GM18526 (cell line): ENCODE data around the gene CLPTM1L.

Experiments used
- POLR2A ChIP-seq: IDR thresholded peaks from 3 replicates; pipeline ENCODE4 v1.6.1; 2011; ENCODE audit not compliant: insufficient read length; ENCODE audit errors: extremely low read depth

CLPTM1L gene

DNA sequence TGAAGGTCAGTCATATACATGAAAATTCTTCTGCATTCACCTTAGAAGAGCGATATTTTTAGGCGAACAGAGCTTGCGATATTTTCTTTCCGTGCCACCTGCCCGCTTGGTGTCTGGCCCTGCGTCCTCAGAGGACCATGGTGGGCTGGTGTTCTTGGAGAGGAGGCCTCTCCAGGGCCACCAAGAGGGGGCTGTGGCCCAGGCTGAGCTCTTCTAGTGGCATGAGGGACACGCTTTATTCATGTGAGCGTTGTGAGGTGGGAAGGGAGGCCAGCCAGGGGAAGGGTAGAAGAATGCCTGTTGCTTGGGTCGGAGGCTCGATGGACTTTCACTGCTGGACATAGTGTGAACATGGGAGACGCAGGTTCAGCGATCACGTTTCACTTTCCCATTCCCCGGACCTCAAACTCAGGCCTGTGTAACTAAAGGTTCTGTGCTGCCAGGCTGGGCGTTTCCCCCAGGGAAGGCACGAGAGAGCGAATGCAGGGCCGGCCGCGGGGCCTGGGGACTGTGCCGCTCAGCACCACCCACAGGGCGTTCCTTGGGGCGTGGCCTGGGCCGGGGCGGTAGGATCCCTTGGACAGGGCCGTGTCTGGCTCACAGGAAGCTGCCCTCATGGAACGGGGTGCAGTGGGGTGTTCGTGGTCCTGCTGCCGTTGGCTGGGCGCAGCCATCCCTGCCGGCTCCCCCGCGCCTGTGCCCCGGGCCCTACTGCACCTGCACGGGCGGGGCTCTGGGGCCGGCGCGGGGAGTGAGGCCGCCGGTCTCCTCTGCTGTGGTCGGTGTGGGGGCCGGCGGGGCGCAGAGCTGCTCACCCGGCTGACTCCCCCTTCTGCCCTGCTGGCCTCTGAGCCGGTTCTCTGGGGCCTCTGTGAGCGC is 40.7 kb upstream of the CLPTM1L start:
- TF ChIP-seq POLR2A = peak; percentile 47

DNA sequence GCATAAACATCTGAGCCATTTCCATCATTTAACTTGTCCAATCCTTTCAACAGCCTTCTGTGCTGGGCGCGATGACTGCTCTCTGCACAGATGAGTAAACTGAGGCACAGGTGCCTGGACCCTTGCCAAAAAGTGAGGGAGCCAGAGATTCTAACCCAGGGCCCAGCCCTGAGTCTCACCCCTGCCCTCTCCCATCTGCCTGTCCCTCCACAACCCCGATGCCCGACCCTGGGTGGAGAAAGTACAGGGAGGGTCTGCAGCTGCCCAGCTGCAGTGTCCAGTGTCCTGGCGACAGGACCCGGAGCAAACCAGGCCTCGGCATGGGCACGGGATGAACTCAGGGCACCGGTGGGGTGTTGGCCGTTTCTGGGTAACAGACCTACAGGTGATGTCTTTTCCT is 39.6 kb upstream of the CLPTM1L start:
- TF ChIP-seq POLR2A = no peak

DNA sequence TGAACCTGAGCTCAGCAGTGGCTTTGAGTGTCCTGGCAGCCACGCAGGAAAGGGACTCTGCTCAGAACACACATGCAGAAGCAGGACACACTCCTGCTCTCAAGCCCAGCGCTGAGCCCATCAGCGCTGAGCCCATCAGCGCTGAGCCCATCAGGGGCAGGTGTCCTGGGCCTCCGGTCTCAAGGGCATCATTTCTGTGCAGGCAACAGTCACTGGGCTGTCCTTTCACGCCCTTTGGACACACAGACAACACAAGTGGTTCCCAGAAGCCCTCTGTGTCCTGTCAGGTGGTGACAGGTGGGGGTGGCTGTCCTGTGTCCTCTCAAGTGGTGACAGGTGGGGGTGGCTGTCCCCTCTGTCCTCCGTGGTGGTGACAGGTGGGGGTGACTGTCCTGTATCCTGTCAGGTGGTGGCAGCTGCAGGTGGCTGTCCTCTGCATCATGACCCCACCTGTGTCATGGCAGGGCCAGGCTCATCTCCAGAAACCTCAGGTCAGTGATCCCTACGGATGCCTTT is 39.0 kb upstream of the CLPTM1L start:
- no peak for TF ChIP-seq POLR2A

DNA sequence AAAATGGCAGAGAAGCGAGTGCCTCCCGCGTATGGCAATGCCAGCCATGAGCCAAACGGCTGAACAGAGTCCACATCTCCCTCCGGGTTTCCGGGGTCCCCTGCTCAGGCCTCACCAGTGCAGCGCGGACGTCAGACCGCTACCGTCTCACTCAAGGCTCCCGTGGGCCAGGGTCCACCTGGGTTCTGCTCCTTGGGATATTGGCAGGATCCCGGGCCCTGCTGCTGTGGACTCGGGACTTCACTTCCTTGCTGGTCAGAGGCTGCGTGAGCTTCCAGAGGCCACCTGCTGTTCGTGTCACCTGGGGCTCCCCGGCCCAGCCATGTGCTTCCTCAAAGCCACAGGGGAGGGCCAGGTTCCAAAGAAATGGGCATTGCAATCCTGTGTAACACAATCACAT is 38.4 kb upstream of the CLPTM1L start:
- no peak for TF ChIP-seq POLR2A

DNA sequence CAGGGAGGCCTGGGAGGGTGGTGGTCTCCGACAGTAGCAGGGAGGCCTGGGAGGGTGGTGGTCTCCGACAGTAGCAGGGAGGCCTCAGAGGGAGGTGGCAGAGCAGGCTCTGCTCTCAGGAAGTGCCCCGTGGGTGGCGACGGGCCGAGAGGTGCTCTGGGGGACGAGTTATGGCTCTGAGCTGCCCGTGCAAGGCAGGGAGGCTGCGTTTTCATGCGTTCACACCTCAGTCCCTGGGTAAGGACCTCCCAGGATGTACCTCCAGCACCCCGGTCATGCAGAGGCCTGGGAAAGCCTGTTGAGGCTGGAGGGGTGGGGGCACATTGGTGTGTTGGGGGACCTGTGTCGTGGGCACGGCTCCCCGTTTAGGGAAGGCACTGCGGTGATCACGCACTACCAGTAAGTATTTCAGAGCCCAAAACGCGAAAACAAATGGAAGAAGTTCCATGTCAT is 37.4 kb upstream of the CLPTM1L start:
- TF ChIP-seq POLR2A = no peak

DNA sequence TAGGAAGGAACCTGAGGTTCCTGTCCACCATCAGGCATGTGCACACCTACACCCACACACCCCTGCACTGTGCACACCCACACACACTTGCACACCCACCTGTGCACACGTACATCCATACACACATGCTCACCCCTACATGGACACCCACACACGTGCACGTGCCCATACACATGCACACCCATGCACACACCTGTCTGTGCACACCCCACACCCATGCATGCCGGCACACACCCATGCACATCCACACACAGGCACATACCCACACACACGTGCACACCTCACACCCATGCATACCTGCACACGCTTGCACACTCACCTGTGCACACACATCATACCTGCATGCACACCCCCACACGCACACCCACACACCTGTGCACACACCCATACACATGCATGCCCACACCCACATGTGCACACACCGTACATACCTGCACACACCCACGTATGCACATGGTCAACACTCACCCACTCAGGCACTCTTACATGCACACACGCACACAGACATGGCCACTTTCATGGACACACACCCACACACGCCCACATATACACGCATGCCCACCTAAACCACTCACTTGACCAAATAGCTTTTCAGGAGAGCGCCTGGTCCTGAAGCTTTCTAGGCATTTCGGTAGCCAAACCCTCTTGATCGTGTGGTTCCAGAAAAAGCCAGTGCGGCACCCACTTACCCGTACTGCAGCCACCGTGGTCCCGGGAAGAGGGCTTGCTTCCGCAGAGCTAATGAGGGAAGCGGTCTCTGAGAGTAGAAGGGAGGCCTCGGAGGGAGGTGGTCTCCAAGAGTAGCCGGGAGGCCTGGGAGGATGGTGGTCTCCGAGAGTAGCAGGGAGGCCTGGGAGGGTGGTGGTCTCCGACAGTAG is 36.7 kb upstream of the CLPTM1L start:
- TF ChIP-seq POLR2A = no peak

DNA sequence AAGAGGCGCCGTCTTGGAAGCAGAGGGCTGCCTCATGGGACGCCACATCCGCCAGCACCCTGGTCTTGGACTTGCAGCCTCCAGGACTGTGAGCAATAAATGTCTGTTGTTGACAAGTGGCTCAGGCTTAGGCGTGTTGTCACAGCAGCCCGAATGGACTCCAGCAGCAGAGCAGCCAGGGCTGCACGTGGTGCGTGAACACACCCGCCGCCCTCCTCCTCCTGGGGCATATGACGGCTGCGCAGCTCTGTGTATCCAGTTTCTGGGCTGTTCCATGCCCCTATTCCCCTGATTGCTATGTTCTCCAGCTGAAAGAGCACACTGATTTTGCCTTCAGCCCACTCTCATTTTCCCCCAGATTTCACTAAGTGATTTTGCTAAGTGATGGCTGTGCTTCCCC is 36.0 kb upstream of the CLPTM1L start:
- no peak for TF ChIP-seq POLR2A

DNA sequence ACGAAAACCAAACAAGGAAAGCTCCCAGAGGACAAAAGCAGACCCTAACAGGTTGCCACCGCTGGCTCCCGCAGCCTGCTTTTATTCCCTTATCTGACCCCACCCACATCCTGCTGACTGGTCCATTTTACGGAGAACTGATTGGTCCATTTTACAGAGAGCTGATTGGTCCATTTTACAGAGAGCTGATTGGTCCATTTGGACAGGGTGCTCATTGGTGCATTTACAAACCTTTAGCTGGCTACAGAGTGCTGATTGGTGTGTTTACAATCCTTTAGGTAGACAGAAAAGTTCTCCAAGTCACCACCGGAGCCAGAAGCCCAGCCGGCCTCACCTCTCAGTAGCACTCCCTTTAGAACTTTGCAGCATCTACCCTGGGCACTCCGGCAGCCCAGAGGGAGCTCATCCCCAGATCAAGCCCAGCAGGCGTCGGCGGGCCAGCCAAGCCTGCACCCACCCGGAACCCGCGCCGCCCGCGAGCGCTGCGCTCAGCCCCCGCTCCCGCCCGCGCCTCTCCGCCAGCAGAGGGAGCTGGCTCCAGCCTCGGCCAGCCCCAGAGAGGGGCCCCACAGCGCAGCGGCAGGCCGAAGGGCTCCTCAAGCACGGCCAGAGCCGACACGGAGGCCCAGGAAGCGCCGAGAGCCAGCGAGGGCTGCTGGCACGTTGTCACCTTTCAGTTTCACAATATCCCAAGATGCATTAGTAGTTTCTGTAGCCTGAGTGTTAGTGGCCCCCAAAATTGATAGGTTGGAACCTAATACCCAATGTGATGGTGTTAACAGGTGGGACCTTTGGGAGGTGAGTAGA is 35.3 kb upstream of the CLPTM1L start:
- TF ChIP-seq POLR2A = no peak

DNA sequence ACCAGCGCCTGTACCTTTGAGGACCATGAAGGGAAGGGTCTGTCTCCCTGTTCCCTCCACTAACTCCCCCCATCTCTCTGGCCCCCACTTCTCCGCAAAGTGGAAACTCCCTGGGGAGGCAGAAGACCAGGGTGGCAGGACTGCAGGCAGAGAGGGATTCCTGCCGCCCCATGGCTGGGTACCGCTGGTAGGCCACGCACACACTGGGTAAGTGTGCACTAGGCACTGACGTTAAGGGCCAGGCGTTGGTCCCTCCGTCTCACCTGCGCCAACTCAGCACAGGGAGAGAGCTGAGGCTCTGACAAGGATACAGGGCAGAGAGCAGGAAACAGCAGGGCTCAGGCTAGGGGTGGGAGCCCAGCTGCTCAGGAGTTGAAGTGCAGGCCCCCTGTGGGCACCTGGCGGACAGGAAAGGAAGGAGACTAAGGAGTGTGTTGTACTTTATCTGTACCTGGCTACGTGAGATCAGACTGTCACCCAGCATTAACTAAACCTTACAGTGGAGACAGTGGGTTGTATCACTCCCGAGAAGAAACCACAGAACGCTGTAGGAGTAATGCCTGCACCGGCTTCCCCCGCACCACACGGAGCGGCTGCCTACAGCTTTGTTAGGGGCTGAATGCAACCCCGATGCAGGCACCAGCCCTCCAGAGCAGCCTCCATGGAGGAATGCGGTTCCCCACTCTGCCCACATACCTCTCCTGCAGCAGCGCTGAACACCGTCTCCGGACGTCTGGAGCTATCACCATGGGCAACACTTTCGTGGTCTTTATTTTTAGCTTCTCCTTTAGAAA is 34.2 kb upstream of the CLPTM1L start:
- no peak for TF ChIP-seq POLR2A

DNA sequence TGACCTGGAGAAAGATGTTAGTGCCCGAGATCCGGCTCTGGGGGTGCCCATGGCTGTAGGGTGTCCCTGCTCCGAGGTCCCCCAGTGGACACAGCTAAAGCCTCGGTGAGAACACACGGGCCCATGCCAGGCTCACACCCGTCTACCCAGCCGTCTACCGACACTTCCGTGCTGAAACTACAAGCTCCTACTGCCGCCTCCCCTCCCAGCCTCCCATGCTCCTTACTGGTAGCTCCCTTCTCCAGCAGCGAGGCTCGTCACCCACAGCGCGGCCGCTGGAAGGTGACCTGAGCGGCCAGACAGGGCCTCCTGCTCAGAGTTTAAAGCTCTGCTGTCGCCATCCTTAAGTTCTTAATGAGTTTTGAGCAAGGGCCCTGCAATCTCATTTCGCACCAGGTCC is 33.2 kb upstream of the CLPTM1L start:
- TF ChIP-seq POLR2A = no peak

DNA sequence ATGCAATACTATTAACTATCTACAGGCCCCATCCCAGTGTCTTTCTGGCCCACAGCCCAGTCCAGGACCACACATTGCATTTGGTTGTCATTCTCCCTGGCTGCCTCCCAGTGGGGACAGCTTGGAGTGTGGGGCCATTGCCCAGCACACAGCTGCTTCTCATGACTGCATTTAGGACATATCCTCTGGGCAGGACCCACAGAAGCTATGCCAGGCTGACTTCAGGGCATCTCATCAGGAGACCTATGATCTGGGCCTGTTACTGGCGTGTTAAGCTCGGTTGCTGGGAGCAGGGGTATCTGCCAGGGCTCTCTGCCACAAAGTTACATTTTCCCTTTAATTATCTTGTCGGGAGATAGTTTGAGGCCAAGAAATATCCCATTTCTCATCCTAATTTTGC is 32.1 kb upstream of the CLPTM1L start:
- TF ChIP-seq POLR2A = no peak

DNA sequence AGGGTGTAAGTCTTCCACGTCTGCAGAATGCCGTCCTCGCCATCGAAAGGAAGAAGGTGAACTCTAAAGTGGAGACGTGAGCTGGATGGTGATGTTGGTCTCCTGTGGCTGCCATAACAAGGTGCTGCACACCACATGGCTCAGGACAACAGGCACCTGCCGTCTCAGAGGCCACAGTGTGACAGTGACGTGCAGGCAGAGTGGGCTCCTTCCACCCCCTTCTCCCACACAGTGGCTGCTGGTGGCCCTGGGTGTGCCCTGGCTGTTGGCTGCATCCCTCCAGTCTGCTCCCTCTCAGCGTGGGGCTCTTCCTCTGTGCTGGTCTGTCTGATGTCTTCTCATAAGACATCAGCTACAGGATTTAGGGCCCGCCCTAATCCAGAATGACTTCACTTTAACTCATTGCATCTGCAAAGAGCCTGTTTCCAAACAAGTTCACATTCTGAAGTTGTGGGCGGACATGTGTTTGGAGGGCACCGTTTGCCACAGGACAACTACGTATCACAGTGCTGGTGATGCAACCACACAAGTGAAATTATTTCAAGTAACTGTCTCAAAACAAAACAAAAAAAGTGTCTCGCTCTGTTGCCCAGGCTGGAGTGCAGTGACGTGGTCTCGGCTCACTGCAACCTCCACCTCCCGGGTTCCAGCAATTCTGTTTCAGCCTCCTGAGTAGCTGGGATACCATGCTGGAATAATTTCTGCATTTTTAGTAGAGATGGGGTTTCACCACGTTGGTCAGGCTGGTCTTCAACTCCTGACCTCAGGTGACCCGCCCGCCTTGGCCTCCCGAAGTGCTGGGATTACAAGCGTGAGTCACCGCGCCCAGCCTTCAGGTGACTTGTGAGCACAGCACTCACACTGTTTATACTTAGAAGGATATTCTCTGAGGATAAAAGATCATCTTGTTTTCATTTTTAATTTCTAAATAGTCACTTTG is 31.2 kb upstream of the CLPTM1L start:
- TF ChIP-seq POLR2A = no peak

DNA sequence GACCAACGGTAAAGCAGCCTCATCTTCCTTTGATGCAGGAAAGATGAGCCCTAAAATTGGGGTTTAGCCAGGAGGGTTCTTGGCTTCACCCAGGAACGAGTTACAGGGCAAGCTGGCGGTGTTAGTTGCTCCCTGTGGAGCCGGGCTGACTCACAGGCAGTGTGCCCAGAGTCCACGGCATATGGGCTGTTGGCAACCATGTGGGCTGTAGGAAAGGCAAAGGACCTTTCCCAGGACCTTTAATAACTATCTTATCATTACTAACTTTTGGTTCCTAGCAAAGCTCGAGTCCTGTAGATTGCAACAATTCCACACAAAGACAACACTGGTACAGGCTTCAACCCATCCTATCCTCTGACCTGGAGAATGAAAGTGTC is 29.8 kb upstream of the CLPTM1L start:
- TF ChIP-seq POLR2A = no peak
